B cell (primary cell): Measurements from ENCODE around the gene RADX.

ENCODE experiments used
- EZH2 ChIP-seq: IDR thresholded peaks from 2 replicates; pipeline ENCODE4 v1.6.1; 2012; ENCODE audit warnings: borderline replicate concordance, low read depth, mild to moderate bottlenecking, moderate library complexity, low read length; ENCODE audit not compliant: insufficient read depth, poor library complexity, severe bottlenecking
- TF ChIP-seq, protein P1 (sequence below): fragments of 200-600 bp; IDR thresholded peaks from one replicate; pipeline ENCODE4 v1.8.0; 2022; ENCODE audit warnings: antibody characterized with exemption, mild to moderate bottlenecking

DNA sequence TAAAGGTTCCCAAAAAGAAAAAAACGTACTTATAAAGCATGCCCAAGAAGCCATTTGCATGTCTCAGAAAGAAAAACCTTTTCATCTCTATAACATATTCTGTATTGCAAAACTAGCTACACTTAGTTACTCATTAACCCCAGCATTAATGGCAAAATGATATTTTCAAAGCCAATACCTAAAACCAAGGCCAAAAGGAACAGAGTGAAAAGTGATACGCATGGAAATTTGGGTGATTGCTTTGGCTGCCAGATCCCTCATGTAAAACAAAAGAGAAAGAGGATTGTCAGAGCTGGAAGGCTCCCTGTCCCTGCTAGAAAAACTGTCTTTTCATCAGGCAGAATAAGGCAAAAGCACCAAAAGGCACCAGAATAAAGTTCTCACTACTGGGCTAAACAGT is 46.8 kb upstream of the RADX start:
- TF ChIP-seq, protein P1, sequence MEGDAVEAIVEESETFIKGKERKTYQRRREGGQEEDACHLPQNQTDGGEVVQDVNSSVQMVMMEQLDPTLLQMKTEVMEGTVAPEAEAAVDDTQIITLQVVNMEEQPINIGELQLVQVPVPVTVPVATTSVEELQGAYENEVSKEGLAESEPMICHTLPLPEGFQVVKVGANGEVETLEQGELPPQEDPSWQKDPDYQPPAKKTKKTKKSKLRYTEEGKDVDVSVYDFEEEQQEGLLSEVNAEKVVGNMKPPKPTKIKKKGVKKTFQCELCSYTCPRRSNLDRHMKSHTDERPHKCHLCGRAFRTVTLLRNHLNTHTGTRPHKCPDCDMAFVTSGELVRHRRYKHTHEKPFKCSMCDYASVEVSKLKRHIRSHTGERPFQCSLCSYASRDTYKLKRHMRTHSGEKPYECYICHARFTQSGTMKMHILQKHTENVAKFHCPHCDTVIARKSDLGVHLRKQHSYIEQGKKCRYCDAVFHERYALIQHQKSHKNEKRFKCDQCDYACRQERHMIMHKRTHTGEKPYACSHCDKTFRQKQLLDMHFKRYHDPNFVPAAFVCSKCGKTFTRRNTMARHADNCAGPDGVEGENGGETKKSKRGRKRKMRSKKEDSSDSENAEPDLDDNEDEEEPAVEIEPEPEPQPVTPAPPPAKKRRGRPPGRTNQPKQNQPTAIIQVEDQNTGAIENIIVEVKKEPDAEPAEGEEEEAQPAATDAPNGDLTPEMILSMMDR, result no peak
- no peak for TF ChIP-seq EZH2
